Measurements from ENCODE around the gene RBMS3. TPM values are rescaled to one million over a fixed set of nuclear protein-coding genes. Genes with fewer than 3 reads are reported as not detected.

The RBMS3 gene
- total RNA-seq, 1 donor from 2014 or later = 3.8 TPM

GRCh38 chr3:29536016-29536758 is 255.3 kb downstream of the RBMS3 start:
- no peak for TF ChIP-seq CTCF (IDR thresholded peaks at IDR 0.05; ENCODE audit: unreplicated experiment)
- Mint-ChIP-seq H3K36me3 (ENCODE audit: insufficient read depth) (no peaks in the 10 kb centered on the region), H3K4me1 (ENCODE audit: low read depth) (peaks cover 8% of the 10 kb centered on the region), H3K27me3 (no peaks in the 10 kb centered on the region), H3K4me3 (ENCODE audit: low read depth) (no peak overlapping the region), H3K9me3 (ENCODE audit: low read depth) (no peaks in the 10 kb centered on the region), H3K27ac (no peak overlapping the region)
- no peak for DNase-seq (ENCODE audit: low spot score, unreplicated experiment)

- H3K4me3 Mint-ChIP-seq (ENCODE audit: low read depth) = no peak overlapping the region
- H3K27me3 Mint-ChIP-seq = no peaks in the 10 kb centered on the region
- H3K4me1 Mint-ChIP-seq (ENCODE audit: low read depth) = peaks cover 8% of the 10 kb centered on the region
- no peak overlapping the region for H3K27ac Mint-ChIP-seq
- no peaks in the 10 kb centered on the region for H3K36me3 Mint-ChIP-seq (ENCODE audit: insufficient read depth)
- H3K9me3 Mint-ChIP-seq (ENCODE audit: low read depth) = no peaks in the 10 kb centered on the region
- TF ChIP-seq CTCF (IDR thresholded peaks at IDR 0.05; ENCODE audit: unreplicated experiment) = no peak
- no peak for DNase-seq (ENCODE audit: low spot score, unreplicated experiment)
Observed at GRCh38 chr3:29537889-29538609, 257.2 kb downstream of the RBMS3 start.

GRCh38 chr3:29538610-29538958 is 257.7 kb downstream of the RBMS3 start:
- H3K27me3 Mint-ChIP-seq = no peaks in the 10 kb centered on the region
- H3K4me3 Mint-ChIP-seq (ENCODE audit: low read depth) = no peak overlapping the region
- H3K9me3 Mint-ChIP-seq (ENCODE audit: low read depth) = no peaks in the 10 kb centered on the region
- DNase-seq (ENCODE audit: low spot score, unreplicated experiment) = no peak
- no peaks in the 10 kb centered on the region for H3K36me3 Mint-ChIP-seq (ENCODE audit: insufficient read depth)
- no peak for TF ChIP-seq CTCF (IDR thresholded peaks at IDR 0.05; ENCODE audit: unreplicated experiment)
- no peak overlapping the region for H3K27ac Mint-ChIP-seq
- peaks cover 8% of the 10 kb centered on the region for H3K4me1 Mint-ChIP-seq (ENCODE audit: low read depth)

- no peak for TF ChIP-seq CTCF (IDR thresholded peaks at IDR 0.05; ENCODE audit: unreplicated experiment)
- H3K4me1 Mint-ChIP-seq (ENCODE audit: low read depth) = peaks cover 5% of the 10 kb centered on the region
- H3K4me3 Mint-ChIP-seq (ENCODE audit: low read depth) = no peak overlapping the region
- H3K27me3 Mint-ChIP-seq = no peaks in the 10 kb centered on the region
- DNase-seq (ENCODE audit: low spot score, unreplicated experiment) = no peak
- H3K9me3 Mint-ChIP-seq (ENCODE audit: low read depth) = no peaks in the 10 kb centered on the region
- no peaks in the 10 kb centered on the region for H3K36me3 Mint-ChIP-seq (ENCODE audit: insufficient read depth)
- no peak overlapping the region for H3K27ac Mint-ChIP-seq
Observed at GRCh38 chr3:29540544-29540943, 259.7 kb downstream of the RBMS3 start.

- Mint-ChIP-seq H3K9me3 (ENCODE audit: low read depth) (no peaks in the 10 kb centered on the region), H3K27me3 (no peaks in the 10 kb centered on the region), H3K36me3 (ENCODE audit: insufficient read depth) (no peaks in the 10 kb centered on the region), H3K4me3 (ENCODE audit: low read depth) (no peak overlapping the region), H3K4me1 (ENCODE audit: low read depth) (peaks cover 2% of the 10 kb centered on the region), H3K27ac (no peak overlapping the region)
- no peak for DNase-seq (ENCODE audit: low spot score, unreplicated experiment)
- TF ChIP-seq CTCF (IDR thresholded peaks at IDR 0.05; ENCODE audit: unreplicated experiment) = no peak
Observed at GRCh38 chr3:29544701-29545363, 264.0 kb downstream of the RBMS3 start.
